HCT116 (cell line): Measurements from ENCODE around the gene IL1RN. TPM values are rescaled to one million over a fixed set of nuclear protein-coding genes. Genes with fewer than 3 reads are reported as not detected.

Experiments used
- ATAC-seq: fragments of 200-7000 bp; cut with Tn5 transposase; 2 replicates; pipeline ENCODE4 v1.9.1; 2020; ENCODE audit warnings: mild to moderate bottlenecking, moderate library complexity
- BruUV-seq: library from RNA; stranded (reverse); fragments of 400-500 nt; replicated peaks from 2 replicates; lab custom pipeline; 2021; lab: Mats Ljungman, UMichigan
- CTCF ChIA-PET: fragments of 300-600 bp; sonication (Branson Sonifier 250); formaldehyde crosslinking; loops from one replicate; lab custom pipeline; 2021; ENCODE audit warnings: antibody characterized with exemption; lab: Charles Lee
- POLR2A ChIA-PET: fragments of 300-600, 350-600 bp; sonication (Branson Sonifier 250); formaldehyde crosslinking; loops from one replicate; lab custom pipeline; 2021; ENCODE audit warnings: antibody characterized with exemption; lab: Charles Lee
- RAD21 ChIA-PET, 2 experiments: fragments of 300-600 bp; sonication (Branson Sonifier 250); formaldehyde crosslinking; loops; one replicate each; lab custom pipeline; 2023; ENCODE audit warnings: low total read pairs in 2 of 2; ENCODE audit not compliant: uncharacterized antibody in 2 of 2, unreplicated experiment in 2 of 2, low non-redundant PET in 1 of 2; lab: Charles Lee
- DNase-seq: peaks from one replicate; pipeline ENCODE4 v3.0.0-alpha.2; 2010; ENCODE audit warnings: low read depth, low spot score
- H2AFZ ChIP-seq: fragments of 200-600 bp; shearing (Covaris generic), sonication (generic); 2 replicates; pipeline ENCODE4 v1.6.1; 2017; ENCODE audit warnings: low read depth, mixed run types, mixed read lengths, antibody characterized with exemption, low read length; ENCODE audit not compliant: poor library complexity, severe bottlenecking
- H3K27ac ChIP-seq: 2 replicates; pipeline ENCODE4 v1.5.1; 2012; ENCODE audit warnings: low read depth, low read length
- H3K27me3 ChIP-seq: fragments of 200-600 bp; sonication (generic); 2 replicates; pipeline ENCODE4 v1.6.1; 2016; ENCODE audit warnings: mixed run types, low read length, mixed read lengths; ENCODE audit not compliant: insufficient read depth
- H3K36me3 ChIP-seq, 2 experiments: fragments of 200-500 bp in 1 of 2; fragments of 200-600 bp in 1 of 2; sonication (Bioruptor generic) in 1 of 2; sonication (generic) in 1 of 2; 2 replicates each; pipeline versions ENCODE4 v1.5.1 to v1.6.1; 2014 to 2016; ENCODE audit warnings: low read length in 2 of 2, inconsistent platforms in 1 of 2, mixed read lengths in 1 of 2, mixed run types in 1 of 2; ENCODE audit not compliant: insufficient read depth in 2 of 2, control insufficient read depth in 1 of 2
- H3K4me1 ChIP-seq, 2 experiments: fragments of 200-600 bp in 1 of 2; sonication (generic) in 1 of 2; 2 replicates each; pipeline versions ENCODE4 v1.5.1 to v1.6.1; 2012 to 2017; ENCODE audit warnings: low read length in 2 of 2, inconsistent platforms in 1 of 2, mild to moderate bottlenecking in 1 of 2, mixed read lengths in 1 of 2, mixed run types in 1 of 2, moderate library complexity in 1 of 2; ENCODE audit not compliant: insufficient read depth in 2 of 2, control insufficient read depth in 1 of 2
- H3K4me2 ChIP-seq: fragments of 200-600 bp; sonication (generic); 2 replicates; pipeline ENCODE4 v1.6.1; 2017; ENCODE audit warnings: mixed run types, low read length, mixed read lengths
- H3K4me3 ChIP-seq, 2 experiments: fragments of 200-600 bp in 1 of 2; sonication (generic) in 1 of 2; replicated peaks in 1 of 2; 2 replicates each; pipeline ENCODE4 v1.5.1; 2011 to 2016; ENCODE audit warnings: low read length in 2 of 2, control low read depth in 1 of 2, low read depth in 1 of 2, mild to moderate bottlenecking in 1 of 2, mixed read lengths in 1 of 2, mixed run types in 1 of 2
- H3K79me2 ChIP-seq: fragments of 200-600 bp; sonication (generic); 2 replicates; pipeline ENCODE4 v1.6.1; 2017; ENCODE audit warnings: mild to moderate bottlenecking, mixed run types, low read length, moderate library complexity, mixed read lengths; ENCODE audit not compliant: insufficient read depth
- H3K9ac ChIP-seq: fragments of 200-600 bp; sonication (generic); 2 replicates; pipeline ENCODE4 v1.6.1; 2016; ENCODE audit warnings: low read length, mixed read lengths
- H3K9me2 ChIP-seq: fragments of 200-600 bp; sonication (generic), shearing (Covaris generic); 2 replicates; pipeline ENCODE4 v1.6.1; 2017; ENCODE audit warnings: mixed run types, mild to moderate bottlenecking, moderate library complexity; ENCODE audit not compliant: insufficient read depth
- H3K9me3 ChIP-seq, 2 experiments: fragments of 200-500 bp in 1 of 2; fragments of 200-600 bp in 1 of 2; sonication (Bioruptor generic) in 1 of 2; sonication (generic) in 1 of 2; 2 replicates each; pipeline ENCODE4 v1.6.1; 2014 to 2017; ENCODE audit warnings: low read length in 2 of 2, mixed read lengths in 2 of 2, inconsistent platforms in 1 of 2, low read depth in 1 of 2, mild to moderate bottlenecking in 1 of 2, mixed run types in 1 of 2, moderate library complexity in 1 of 2; ENCODE audit not compliant: control insufficient read depth in 1 of 2, insufficient read depth in 1 of 2
- H4K20me1 ChIP-seq: fragments of 200-600 bp; sonication (generic), shearing (Covaris generic); 2 replicates; pipeline ENCODE4 v1.6.1; 2017; ENCODE audit warnings: mixed run types, mild to moderate bottlenecking, moderate library complexity; ENCODE audit not compliant: insufficient read depth
- CBX3 ChIP-seq: IDR thresholded peaks from 2 replicates; pipeline ENCODE4 v1.6.1; 2012; ENCODE audit warnings: low read depth
- CEBPB ChIP-seq: IDR thresholded peaks from 2 replicates; pipeline ENCODE4 v1.6.1; 2012; ENCODE audit warnings: low read depth
- EGR1 ChIP-seq: IDR thresholded peaks from 2 replicates; pipeline ENCODE4 v1.6.1; 2012; ENCODE audit warnings: low read depth
- ELF1 ChIP-seq: IDR thresholded peaks from 2 replicates; pipeline ENCODE4 v1.6.1; 2012; ENCODE audit warnings: low read depth, borderline replicate concordance
- EZH2phosphoT487 ChIP-seq: fragments of 200-600 bp; IDR thresholded peaks from 2 replicates; pipeline ENCODE4 v1.6.1; 2018; ENCODE audit warnings: antibody characterized with exemption, borderline replicate concordance
- FOSL1 ChIP-seq: IDR thresholded peaks from 2 replicates; pipeline ENCODE4 v1.6.1; 2012; ENCODE audit warnings: low read depth
- JUND ChIP-seq: IDR thresholded peaks from 2 replicates; pipeline ENCODE4 v1.6.1; 2012
- RAD21 ChIP-seq: IDR thresholded peaks from 2 replicates; pipeline ENCODE4 v1.6.1; 2012; ENCODE audit warnings: low read depth, mild to moderate bottlenecking
- REST ChIP-seq: IDR thresholded peaks from 2 replicates; pipeline ENCODE4 v1.6.1; 2012; ENCODE audit warnings: low read depth
- SIN3A ChIP-seq: IDR thresholded peaks from 2 replicates; pipeline ENCODE4 v1.6.1; 2012; ENCODE audit warnings: low read depth
- SP1 ChIP-seq: IDR thresholded peaks from 2 replicates; pipeline ENCODE4 v1.6.1; 2012; ENCODE audit warnings: low read depth
- SRF ChIP-seq: IDR thresholded peaks from 2 replicates; pipeline ENCODE4 v1.6.1; 2012; ENCODE audit warnings: low read depth
- TCF7L2 ChIP-seq: IDR thresholded peaks from 2 replicates; pipeline ENCODE4 v1.7.0; 2011; ENCODE audit warnings: borderline replicate concordance, inconsistent platforms; ENCODE audit not compliant: insufficient read depth, insufficient read length; ENCODE audit errors: extremely low read depth
- YY1 ChIP-seq: IDR thresholded peaks from 2 replicates; pipeline ENCODE4 v1.6.1; 2011; ENCODE audit warnings: low read length, low read depth, moderate library complexity, mild to moderate bottlenecking; ENCODE audit not compliant: insufficient replicate concordance; ENCODE audit errors: extremely low read depth
- ZBTB33 ChIP-seq: IDR thresholded peaks from 2 replicates; pipeline ENCODE4 v1.6.1; 2011; ENCODE audit warnings: mild to moderate bottlenecking, low read length, moderate library complexity; ENCODE audit not compliant: insufficient replicate concordance; ENCODE audit errors: extremely low read depth
- ZNF274 ChIP-seq: fragments of 200-500 bp; sonication (Bioruptor generic); IDR thresholded peaks from 2 replicates; pipeline ENCODE4 v1.6.1; 2014; ENCODE audit warnings: mild to moderate bottlenecking, low read depth, low read length, inconsistent platforms
- intact Hi-C: fragments of 100-400 bp; cut with micrococcal nuclease; formaldehyde crosslinking; loops from 2 replicates; pipeline ENCODE4 v1.10.0; 2022
- total RNA-seq: library from RNA; stranded (reverse); gene quantifications from one replicate; pipeline ENCODE4 v1.2.1, GENCODE V29; 2021; ENCODE audit not compliant: unreplicated experiment

IL1RN gene
- total RNA-seq, 1 experiment from 2014 or later, result 0.25 TPM

- H3K4me3 ChIP-seq, result no peak overlapping the region
- intact Hi-C loops, result no loop called here
These were observed 24.1 kb upstream of the IL1RN start for GRCh38 chr2:113103277-113103676.

GRCh38 chr2:113104054-113104611 is 23.3 kb upstream of the IL1RN start:
- H3K27me3 ChIP-seq, result no peaks in the 10 kb centered on the region
- H3K4me1 ChIP-seq, result no peaks in the 10 kb centered on the region
- ChIA-PET CTCF (no interaction called here), POLR2A (no interaction called here), RAD21 (no interaction called here)
- no peaks in the 10 kb centered on the region for H3K9me3 ChIP-seq
- H3K4me3 ChIP-seq, result no peak overlapping the region
- H3K4me2 ChIP-seq, result no peak overlapping the region
- no TSS peak for BruUV-seq
- no peak overlapping the region for H3K27ac ChIP-seq
- H3K79me2 ChIP-seq, result no peaks in the 10 kb centered on the region
- no peak overlapping the region for H2AFZ ChIP-seq
- no peaks in the 10 kb centered on the region for H3K9me2 ChIP-seq
- no peak for DNase-seq
- no peak for TF ChIP-seq EZH2phosphoT487
- TF ChIP-seq YY1, result no peak
- no peak for TF ChIP-seq REST
- TF ChIP-seq ZBTB33, result no peak
- no peak for TF ChIP-seq EGR1
- TF ChIP-seq CEBPB, result no peak
- TF ChIP-seq RAD21, result no peak
- no peak for TF ChIP-seq CBX3
- no peak for TF ChIP-seq TCF7L2
- no peak for TF ChIP-seq SP1
- no peak for TF ChIP-seq ELF1
- no peak for TF ChIP-seq FOSL1
- TF ChIP-seq SRF, result no peak
- TF ChIP-seq ZNF274, result no peak
- H4K20me1 ChIP-seq, result no peaks in the 10 kb centered on the region
- no peak overlapping the region for H3K9ac ChIP-seq
- ATAC-seq, result no peak
- H3K36me3 ChIP-seq, result no peaks in the 10 kb centered on the region
- intact Hi-C loops, result no loop called here

More at GRCh38 chr2:113103277-113103676, 24.1 kb upstream of the IL1RN start:
- no peaks in the 10 kb centered on the region for H3K9me3 ChIP-seq
- H3K4me2 ChIP-seq, result no peak overlapping the region
- TF ChIP-seq SIN3A (no peak), JUND (no peak), EZH2phosphoT487 (no peak), TCF7L2 (no peak)
- BruUV-seq, result no TSS peak
- no peaks in the 10 kb centered on the region for H3K36me3 ChIP-seq
- no peaks in the 10 kb centered on the region for H3K4me1 ChIP-seq
- no peaks in the 10 kb centered on the region for H4K20me1 ChIP-seq
- H3K27me3 ChIP-seq, result no peaks in the 10 kb centered on the region
- DNase-seq (no peak), ATAC-seq (no peak)
- no peaks in the 10 kb centered on the region for H3K9me2 ChIP-seq
- CTCF ChIA-PET, result no interaction called here
- no peak overlapping the region for H3K9ac ChIP-seq
- POLR2A ChIA-PET, result no interaction called here
- H3K27ac ChIP-seq, result no peak overlapping the region
- no peaks in the 10 kb centered on the region for H3K79me2 ChIP-seq
- H2AFZ ChIP-seq, result no peak overlapping the region
- RAD21 ChIA-PET, result no interaction called here
